Sigmoid colon (tissue), 4 donors: ENCODE results near the gene ACOXL.

Experiments
- CTCF ChIP-seq, 4 experiments: fragments of 450-650 bp in 3 of 4; fragments of 200-600 bp in 1 of 4; IDR thresholded peaks; one replicate each; pipeline ENCODE4 v1.5.1; 2016 to 2019; ENCODE audit warnings: antibody characterized with exemption in 4 of 4, mild to moderate bottlenecking in 3 of 4, moderate library complexity in 2 of 4
- POLR2A ChIP-seq, 2 donors: fragments of 450-650 bp; IDR thresholded peaks; one replicate each; pipeline ENCODE4 v1.6.1; 2016; ENCODE audit warnings: antibody characterized with exemption in 2 of 2, mild to moderate bottlenecking in 2 of 2, moderate library complexity in 2 of 2
- POLR2AphosphoS5 ChIP-seq, 4 donors: sonication (generic); formaldehyde crosslinking; IDR thresholded peaks; one replicate each; pipeline ENCODE4 v1.6.1; 2017; ENCODE audit warnings: antibody characterized with exemption in 4 of 4

- no peak for TF ChIP-seq CTCF (IDR thresholded peaks at IDR 0.05)
- TF ChIP-seq POLR2A (IDR thresholded peaks at IDR 0.05): no peak
- TF ChIP-seq POLR2AphosphoS5 (IDR thresholded peaks at IDR 0.05): no peak
Observed at GRCh38 chr2:110745048-110745447, 12.7 kb downstream of the ACOXL start.
